ENCODE measurements around the gene LZTFL1.

Gene LZTFL1

GRCh38 chr3:45785605-45786150, 56.2 kb downstream of the LZTFL1 start:
- no peaks in the 10 kb centered on the region for H3K36me3 ChIP-seq (ENCODE audit: control insufficient read depth in 2 of 2, insufficient read depth in 2 of 2, low read length in 2 of 2)
- peaks cover 0 to 9% of the 10 kb centered on the region in 2 donors for H3K9me3 ChIP-seq (ENCODE audit: control insufficient read depth in 2 of 2, low read length in 2 of 2)
- H3K4me1 ChIP-seq (ENCODE audit: control insufficient read depth, insufficient read depth, low read length) = no peaks in the 10 kb centered on the region
- no peak overlapping the region for H3K4me3 ChIP-seq (ENCODE audit: low read length in 2 of 2)
- peaks cover 0 to 2% of the 10 kb centered on the region in 2 donors for H3K27me3 ChIP-seq (ENCODE audit: control insufficient read depth in 1 of 2, insufficient read depth in 2 of 2, low read length in 2 of 2)
- no peak overlapping the region for H3K27ac ChIP-seq (ENCODE audit: low read length)
- H3K9ac ChIP-seq (ENCODE audit: low read length in 2 of 2) = no peak overlapping the region

- Histone ChIP-seq H3K4me1 (ENCODE audit: control insufficient read depth, insufficient read depth, low read length) (no peaks in the 10 kb centered on the region), H3K9ac (ENCODE audit: low read length in 2 of 2) (no peak overlapping the region), H3K9me3 (ENCODE audit: control insufficient read depth in 2 of 2, low read length in 2 of 2) (no peaks in the 10 kb centered on the region), H3K27ac (ENCODE audit: low read length) (no peak overlapping the region), H3K27me3 (ENCODE audit: control insufficient read depth in 1 of 2, insufficient read depth in 2 of 2, low read length in 2 of 2) (peaks cover 0 to 2% of the 10 kb centered on the region in 2 donors), H3K4me3 (ENCODE audit: low read length in 2 of 2) (no peak overlapping the region), H3K36me3 (ENCODE audit: control insufficient read depth in 2 of 2, insufficient read depth in 2 of 2, low read length in 2 of 2) (no peaks in the 10 kb centered on the region)
Observed at GRCh38 chr3:45783667-45784066, 58.3 kb downstream of the LZTFL1 start.

DNA sequence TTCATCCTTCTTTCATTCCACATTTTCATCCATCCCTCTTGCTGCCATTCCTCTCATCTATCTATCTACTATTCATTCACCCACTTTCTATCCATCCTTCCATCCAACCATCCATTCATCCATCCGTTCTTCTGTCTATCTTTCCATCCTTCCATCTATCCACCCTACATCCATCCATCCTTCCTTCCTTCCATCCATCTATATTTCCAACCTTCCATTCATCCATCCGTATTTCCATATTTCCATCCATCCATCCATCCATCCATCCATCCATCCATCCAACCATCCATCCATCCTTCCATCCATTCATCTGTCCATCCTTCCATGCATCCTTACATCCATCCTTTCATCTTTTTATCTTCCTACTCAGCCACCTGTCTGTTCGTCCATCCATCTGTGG, 59.5 kb downstream of the LZTFL1 start:
- Histone ChIP-seq H3K9ac (ENCODE audit: low read length in 2 of 2) (no peak overlapping the region), H3K4me1 (ENCODE audit: control insufficient read depth, insufficient read depth, low read length) (no peaks in the 10 kb centered on the region), H3K27me3 (ENCODE audit: control insufficient read depth in 1 of 2, insufficient read depth in 2 of 2, low read length in 2 of 2) (peaks cover 0 to 2% of the 10 kb centered on the region in 2 donors)

GRCh38 chr3:45781841-45782240, 60.1 kb downstream of the LZTFL1 start:
- no peaks in the 10 kb centered on the region for H3K36me3 ChIP-seq (ENCODE audit: control insufficient read depth in 2 of 2, insufficient read depth in 2 of 2, low read length in 2 of 2)
- peaks cover 0 to 3% of the 10 kb centered on the region in 2 donors for H3K27me3 ChIP-seq (ENCODE audit: control insufficient read depth in 1 of 2, insufficient read depth in 2 of 2, low read length in 2 of 2)
- H3K9ac ChIP-seq (ENCODE audit: low read length in 2 of 2) = no peak overlapping the region
- H3K27ac ChIP-seq (ENCODE audit: low read length) = no peak overlapping the region
- no peak overlapping the region for H3K4me3 ChIP-seq (ENCODE audit: low read length in 2 of 2)
- H3K9me3 ChIP-seq (ENCODE audit: control insufficient read depth in 2 of 2, low read length in 2 of 2) = no peaks in the 10 kb centered on the region
- H3K4me1 ChIP-seq (ENCODE audit: control insufficient read depth, insufficient read depth, low read length) = no peaks in the 10 kb centered on the region

More for the DNA sequence above, 59.5 kb downstream of the LZTFL1 start:
- Histone ChIP-seq H3K4me3 (ENCODE audit: low read length in 2 of 2) (no peak overlapping the region), H3K27ac (ENCODE audit: low read length) (no peak overlapping the region), H3K9me3 (ENCODE audit: control insufficient read depth in 2 of 2, low read length in 2 of 2) (no peaks in the 10 kb centered on the region), H3K36me3 (ENCODE audit: control insufficient read depth in 2 of 2, insufficient read depth in 2 of 2, low read length in 2 of 2) (no peaks in the 10 kb centered on the region)

- Histone ChIP-seq H3K9ac (ENCODE audit: low read length in 2 of 2) (no peak overlapping the region), H3K4me3 (ENCODE audit: low read length in 2 of 2) (no peak overlapping the region), H3K27me3 (ENCODE audit: control insufficient read depth in 1 of 2, insufficient read depth in 2 of 2, low read length in 2 of 2) (peaks cover 1 to 7% of the 10 kb centered on the region in 2 donors), H3K27ac (ENCODE audit: low read length) (no peak overlapping the region), H3K4me1 (ENCODE audit: control insufficient read depth, insufficient read depth, low read length) (no peaks in the 10 kb centered on the region), H3K9me3 (ENCODE audit: control insufficient read depth in 2 of 2, low read length in 2 of 2) (no peaks in the 10 kb centered on the region), H3K36me3 (ENCODE audit: control insufficient read depth in 2 of 2, insufficient read depth in 2 of 2, low read length in 2 of 2) (no peaks in the 10 kb centered on the region)
Observed at GRCh38 chr3:45781271-45781670, 60.6 kb downstream of the LZTFL1 start.

GRCh38 chr3:45779746-45780735, 61.9 kb downstream of the LZTFL1 start:
- Histone ChIP-seq H3K9me3 (ENCODE audit: control insufficient read depth in 2 of 2, low read length in 2 of 2) (no peaks in the 10 kb centered on the region), H3K27me3 (ENCODE audit: control insufficient read depth in 1 of 2, insufficient read depth in 2 of 2, low read length in 2 of 2) (peaks cover 4 to 7% of the 10 kb centered on the region in 2 donors), H3K9ac (ENCODE audit: low read length in 2 of 2) (no peak overlapping the region), H3K36me3 (ENCODE audit: control insufficient read depth in 2 of 2, insufficient read depth in 2 of 2, low read length in 2 of 2) (no peaks in the 10 kb centered on the region), H3K4me3 (ENCODE audit: low read length in 2 of 2) (no peak overlapping the region), H3K27ac (ENCODE audit: low read length) (no peak overlapping the region), H3K4me1 (ENCODE audit: control insufficient read depth, insufficient read depth, low read length) (no peaks in the 10 kb centered on the region)

- H3K27ac ChIP-seq (ENCODE audit: low read length) = no peak overlapping the region
Observed at GRCh38 chr3:45778761-45779201, 63.1 kb downstream of the LZTFL1 start.

DNA sequence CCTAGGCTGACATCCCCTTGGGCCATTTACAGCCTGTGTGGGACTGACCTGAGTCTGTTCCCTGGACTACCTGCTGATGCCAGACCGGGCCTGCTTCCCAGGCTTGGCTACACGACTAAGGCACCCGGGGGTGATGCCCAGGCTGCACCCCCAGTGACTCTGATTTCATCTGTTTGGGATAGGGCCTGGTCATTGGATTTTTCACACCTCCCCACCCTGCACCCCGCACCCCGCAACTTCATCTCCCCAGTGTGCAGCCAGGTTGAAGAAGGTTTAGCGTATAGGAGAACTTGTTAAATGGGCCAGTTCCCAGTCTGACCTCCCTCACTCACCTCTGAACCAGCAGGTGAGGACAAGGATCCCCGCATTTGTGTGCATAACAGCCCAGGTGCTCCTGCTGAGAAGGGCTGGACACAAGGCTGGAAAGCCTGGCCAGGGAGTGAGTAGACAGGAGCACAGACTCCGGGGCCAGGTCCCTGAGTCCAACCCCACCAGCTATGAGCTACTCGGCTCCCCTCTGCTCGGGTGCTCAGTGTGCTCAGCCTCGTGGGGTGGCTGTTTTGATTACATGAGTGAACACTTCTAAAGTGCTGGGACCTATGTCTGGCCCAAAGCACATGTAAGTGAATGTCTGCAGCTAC, 64.1 kb downstream of the LZTFL1 start:
- no peak overlapping the region for H3K9ac ChIP-seq (ENCODE audit: low read length in 2 of 2)
- H3K27me3 ChIP-seq (ENCODE audit: control insufficient read depth in 1 of 2, insufficient read depth in 2 of 2, low read length in 2 of 2) = peaks cover 4 to 10% of the 10 kb centered on the region in 2 donors
- H3K27ac ChIP-seq (ENCODE audit: low read length) = no peak overlapping the region
- no peak overlapping the region for H3K4me3 ChIP-seq (ENCODE audit: low read length in 2 of 2)
- no peaks in the 10 kb centered on the region for H3K9me3 ChIP-seq (ENCODE audit: control insufficient read depth in 2 of 2, low read length in 2 of 2)
- no peaks in the 10 kb centered on the region for H3K4me1 ChIP-seq (ENCODE audit: control insufficient read depth, insufficient read depth, low read length)
- H3K36me3 ChIP-seq (ENCODE audit: control insufficient read depth in 2 of 2, insufficient read depth in 2 of 2, low read length in 2 of 2) = no peaks in the 10 kb centered on the region

More at GRCh38 chr3:45778761-45779201, 63.1 kb downstream of the LZTFL1 start:
- H3K9me3 ChIP-seq (ENCODE audit: control insufficient read depth in 2 of 2, low read length in 2 of 2) = no peaks in the 10 kb centered on the region
- peaks cover 4 to 10% of the 10 kb centered on the region in 2 donors for H3K27me3 ChIP-seq (ENCODE audit: control insufficient read depth in 1 of 2, insufficient read depth in 2 of 2, low read length in 2 of 2)
- H3K4me3 ChIP-seq (ENCODE audit: low read length in 2 of 2) = no peak overlapping the region
- no peaks in the 10 kb centered on the region for H3K36me3 ChIP-seq (ENCODE audit: control insufficient read depth in 2 of 2, insufficient read depth in 2 of 2, low read length in 2 of 2)
- no peaks in the 10 kb centered on the region for H3K4me1 ChIP-seq (ENCODE audit: control insufficient read depth, insufficient read depth, low read length)
- no peak overlapping the region for H3K9ac ChIP-seq (ENCODE audit: low read length in 2 of 2)

GRCh38 chr3:45777111-45777745, 64.7 kb downstream of the LZTFL1 start:
- H3K9me3 ChIP-seq (ENCODE audit: control insufficient read depth in 2 of 2, low read length in 2 of 2) = no peaks in the 10 kb centered on the region
- peaks cover 4 to 10% of the 10 kb centered on the region in 2 donors for H3K27me3 ChIP-seq (ENCODE audit: control insufficient read depth in 1 of 2, insufficient read depth in 2 of 2, low read length in 2 of 2)
- H3K27ac ChIP-seq (ENCODE audit: low read length) = no peak overlapping the region
- no peaks in the 10 kb centered on the region for H3K4me1 ChIP-seq (ENCODE audit: control insufficient read depth, insufficient read depth, low read length)
- no peaks in the 10 kb centered on the region for H3K36me3 ChIP-seq (ENCODE audit: control insufficient read depth in 2 of 2, insufficient read depth in 2 of 2, low read length in 2 of 2)
- no peak overlapping the region for H3K4me3 ChIP-seq (ENCODE audit: low read length in 2 of 2)
- no peak overlapping the region for H3K9ac ChIP-seq (ENCODE audit: low read length in 2 of 2)

DNA sequence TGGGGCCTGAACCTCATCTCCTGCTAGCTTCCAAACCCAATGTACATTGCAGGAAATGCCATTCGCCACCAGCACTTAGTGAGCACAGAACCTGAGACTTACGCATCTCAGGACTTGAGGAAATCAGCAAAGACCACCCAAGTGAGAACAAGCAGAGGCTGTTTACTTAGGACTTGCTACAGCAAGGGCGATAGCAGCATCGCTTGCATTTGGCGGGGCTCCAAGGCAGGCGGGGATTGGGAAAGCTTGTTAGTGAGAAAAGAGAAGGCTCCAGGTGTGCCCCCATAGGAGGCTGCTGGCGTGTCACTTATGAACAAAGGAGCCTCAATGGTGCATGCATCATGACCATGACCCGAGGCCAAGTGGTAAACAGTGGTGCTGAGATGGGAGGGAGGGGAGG, 65.3 kb downstream of the LZTFL1 start:
- Histone ChIP-seq H3K4me3 (ENCODE audit: low read length in 2 of 2) (no peak overlapping the region), H3K27me3 (ENCODE audit: control insufficient read depth in 1 of 2, insufficient read depth in 2 of 2, low read length in 2 of 2) (peaks cover 4 to 10% of the 10 kb centered on the region in 2 donors), H3K36me3 (ENCODE audit: control insufficient read depth in 2 of 2, insufficient read depth in 2 of 2, low read length in 2 of 2) (no peaks in the 10 kb centered on the region), H3K9ac (ENCODE audit: low read length in 2 of 2) (no peak overlapping the region), H3K9me3 (ENCODE audit: control insufficient read depth in 2 of 2, low read length in 2 of 2) (no peaks in the 10 kb centered on the region), H3K27ac (ENCODE audit: low read length) (no peak overlapping the region), H3K4me1 (ENCODE audit: control insufficient read depth, insufficient read depth, low read length) (no peaks in the 10 kb centered on the region)

Measured in stomach smooth muscle (tissue), 2 donors.